ENCODE measurements around the gene SMOC2. TPM values are rescaled to one million over a fixed set of nuclear protein-coding genes. Genes with fewer than 3 reads are reported as not detected.

The SMOC2 gene
- polyA plus RNA-seq, 1 donor (not counting 4 experiments of a cell fraction or from before 2014, with no cell fraction given), result 1.1 TPM

- Histone ChIP-seq H3K9me1 (ENCODE audit: control insufficient read depth, extremely low read depth, insufficient read depth, low read length) (no peaks in the 10 kb centered on the region), H3K9me3 (ENCODE audit: control insufficient read depth, low read depth, low read length) (no peaks in the 10 kb centered on the region), H3K27ac (ENCODE audit: control insufficient read depth, insufficient read depth, low read length) (no peak overlapping the region), H3K4me3 (ENCODE audit: control insufficient read depth in 2 of 3, extremely low read depth in 1 of 3, insufficient read depth in 2 of 3, low read depth in 1 of 3, low read length in 3 of 3) (no peak overlapping the region), H3K36me3 (ENCODE audit: control insufficient read depth in 2 of 2, extremely low read depth in 1 of 2, insufficient read depth in 2 of 2, low read length in 2 of 2) (no peaks in the 10 kb centered on the region), H3K4me2 (ENCODE audit: control insufficient read depth, extremely low read depth, insufficient read depth, low read depth, low read length) (no peak overlapping the region), H3K4me1 (ENCODE audit: control insufficient read depth, extremely low read depth, insufficient read depth, low read length) (no peaks in the 10 kb centered on the region), H2AFZ (ENCODE audit: control insufficient read depth, low read length) (no peak overlapping the region), H3K27me3 (ENCODE audit: control insufficient read depth, extremely low read depth, insufficient read depth, low read length) (no peaks in the 10 kb centered on the region), H3K9ac (ENCODE audit: control insufficient read depth, extremely low read depth, insufficient read depth, low read length) (no peak overlapping the region), H3K79me2 (ENCODE audit: control insufficient read depth, insufficient read depth, low read length) (no peaks in the 10 kb centered on the region), H4K20me1 (ENCODE audit: control insufficient read depth, extremely low read depth, insufficient read depth, low read length) (no peaks in the 10 kb centered on the region)
- DNase-seq (ENCODE audit: low read depth, low spot score), result no peak
- dilution Hi-C loops (cut with MboI; ENCODE audit: extremely low pct_ligation_motif_present, low sequenced_read_pairs), result no loop called here
- FAIRE-seq, result no peak
- no peak for TF ChIP-seq EZH2 (IDR thresholded peaks at IDR 0.05; ENCODE audit: low read length)
- no peak for TF ChIP-seq CTCF (optimal IDR thresholded peaks at IDR 0.05 in 1 of 3, IDR thresholded peaks at IDR 0.05 in 1 of 3, conservative IDR thresholded peaks at IDR 0.05 in 1 of 3; ENCODE audit: extremely low read depth in 1 of 3, insufficient read depth in 2 of 3, low read length in 3 of 3)
These were observed 268.0 kb downstream of the SMOC2 start for GRCh38 chr6:168708984-168709383.

GRCh38 chr6:168709390-168709789 lies 268.4 kb downstream of the SMOC2 start:
- no peak overlapping the region for H2AFZ ChIP-seq (ENCODE audit: control insufficient read depth, low read length)
- no peak overlapping the region for H3K9ac ChIP-seq (ENCODE audit: control insufficient read depth, extremely low read depth, insufficient read depth, low read length)
- dilution Hi-C loops (cut with MboI; ENCODE audit: extremely low pct_ligation_motif_present, low sequenced_read_pairs), result no loop called here
- no peak overlapping the region for H3K4me2 ChIP-seq (ENCODE audit: control insufficient read depth, extremely low read depth, insufficient read depth, low read depth, low read length)
- H3K4me1 ChIP-seq (ENCODE audit: control insufficient read depth, extremely low read depth, insufficient read depth, low read length), result no peaks in the 10 kb centered on the region
- no peak for TF ChIP-seq EZH2 (IDR thresholded peaks at IDR 0.05; ENCODE audit: low read length)
- TF ChIP-seq CTCF (optimal IDR thresholded peaks at IDR 0.05 in 1 of 3, IDR thresholded peaks at IDR 0.05 in 1 of 3, conservative IDR thresholded peaks at IDR 0.05 in 1 of 3; ENCODE audit: extremely low read depth in 1 of 3, insufficient read depth in 2 of 3, low read length in 3 of 3), result no peak
- H3K36me3 ChIP-seq (ENCODE audit: control insufficient read depth in 2 of 2, extremely low read depth in 1 of 2, insufficient read depth in 2 of 2, low read length in 2 of 2), result no peaks in the 10 kb centered on the region
- H3K4me3 ChIP-seq (ENCODE audit: control insufficient read depth in 2 of 3, extremely low read depth in 1 of 3, insufficient read depth in 2 of 3, low read depth in 1 of 3, low read length in 3 of 3), result no peak overlapping the region
- DNase-seq (ENCODE audit: low read depth, low spot score) (no peak), FAIRE-seq (no peak)
- no peaks in the 10 kb centered on the region for H3K79me2 ChIP-seq (ENCODE audit: control insufficient read depth, insufficient read depth, low read length)
- no peak overlapping the region for H3K27ac ChIP-seq (ENCODE audit: control insufficient read depth, insufficient read depth, low read length)
- peaks cover under 1% of the 10 kb centered on the region for H3K9me3 ChIP-seq (ENCODE audit: control insufficient read depth, low read depth, low read length)
- H3K27me3 ChIP-seq (ENCODE audit: control insufficient read depth, extremely low read depth, insufficient read depth, low read length), result no peaks in the 10 kb centered on the region
- no peaks in the 10 kb centered on the region for H3K9me1 ChIP-seq (ENCODE audit: control insufficient read depth, extremely low read depth, insufficient read depth, low read length)
- no peaks in the 10 kb centered on the region for H4K20me1 ChIP-seq (ENCODE audit: control insufficient read depth, extremely low read depth, insufficient read depth, low read length)
